BLaER1 treated with 17β-estradiol and CSF1 and Interleukin-3, amounts not matched to agents 10 nM and 100 nM (cell line): Measurements from ENCODE around the gene CDH26.

Source experiments
- H3K27ac ChIP-seq, 11 experiments: shearing (Covaris generic); formaldehyde crosslinking; 2 replicates each; pipeline ENCODE4 v1.8.1; 2022
- H3K27me3 ChIP-seq, 11 experiments: shearing (Covaris generic); formaldehyde crosslinking; 2 replicates each; pipeline ENCODE4 v1.8.1; 2022
- H3K36me3 ChIP-seq, 11 experiments: shearing (Covaris generic); formaldehyde crosslinking; 2 replicates each; pipeline ENCODE4 v1.8.1; 2022
- H3K4me1 ChIP-seq, 10 experiments: shearing (Covaris generic); formaldehyde crosslinking; 2 replicates each; pipeline ENCODE4 v1.8.1; 2022
- H3K4me2 ChIP-seq, 11 experiments: shearing (Covaris generic); formaldehyde crosslinking; 2 replicates each; pipeline ENCODE4 v1.8.1; 2022
- H3K4me3 ChIP-seq, 10 experiments: shearing (Covaris generic); formaldehyde crosslinking; 2 replicates each; pipeline ENCODE4 v1.8.1; 2022
- H3K9ac ChIP-seq, 11 experiments: shearing (Covaris generic); formaldehyde crosslinking; 2 replicates each; pipeline ENCODE4 v1.8.1; 2022
- H3K9me3 ChIP-seq, 11 experiments: shearing (Covaris generic); formaldehyde crosslinking; replicated peaks in 1 of 11; 2 replicates each; pipeline ENCODE4 v1.8.1; 2022
- H4K20me1 ChIP-seq, 11 experiments: shearing (Covaris generic); formaldehyde crosslinking; 2 replicates each; pipeline ENCODE4 v1.8.1; 2022
- Cebpa-rat ChIP-seq, 11 experiments: shearing (Covaris generic); IDR thresholded peaks; 2 replicates each; pipeline ENCODE4 v1.8.1; 2022

CDH26 gene

DNA sequence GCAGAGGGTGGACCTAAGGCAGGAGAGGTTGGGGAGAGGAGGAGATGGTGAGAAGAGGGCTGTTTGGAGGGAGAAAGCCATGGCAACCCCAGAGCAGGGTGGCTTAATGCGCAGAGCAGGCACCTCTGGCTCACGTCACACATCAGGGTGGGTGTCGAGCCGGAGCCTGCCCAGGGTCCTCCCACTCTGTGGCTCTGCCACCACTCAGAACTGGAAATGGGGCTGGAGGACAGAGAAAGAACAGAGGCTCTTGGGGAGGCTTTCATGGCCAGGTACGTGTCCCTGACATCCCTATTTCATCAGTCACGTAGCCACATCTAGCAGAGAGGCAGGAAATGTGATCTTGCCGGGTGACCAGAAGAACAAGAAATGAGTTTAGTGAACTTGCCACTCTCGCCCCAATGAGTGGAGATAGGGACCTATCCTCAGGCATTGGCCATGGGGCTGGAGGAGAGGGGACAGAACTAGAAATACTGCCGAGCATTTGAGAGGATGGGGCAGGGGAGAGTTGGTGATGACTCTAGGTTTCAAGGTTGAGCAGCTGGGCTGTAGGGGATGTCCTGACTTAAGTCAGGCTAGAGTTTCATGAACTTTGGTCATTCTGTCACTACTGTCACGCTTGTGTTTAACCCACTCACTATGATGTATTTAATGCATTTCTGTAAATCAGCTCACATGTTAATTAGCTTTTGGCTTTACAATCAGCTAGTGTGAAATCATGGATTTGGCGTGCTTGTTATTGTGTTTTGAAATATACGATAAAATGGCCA lies 52.7 kb downstream of the CDH26 start:
- Histone ChIP-seq H3K9me3 (peaks cover 3 to 10% (median 5%) of the 10 kb centered on the region in 11 experiments; a peak in 18 of 22 replicates), H3K9ac (no peak overlapping the region), H4K20me1 (no peaks in the 10 kb centered on the region), H3K4me1 (peaks cover 20 to 35% (median 26%) of the 10 kb centered on the region in 10 experiments; a peak in 18 of 20 replicates), H3K4me2 (no peak overlapping the region), H3K4me3 (no peak overlapping the region), H3K36me3 (no peaks in the 10 kb centered on the region; a peak in 1 of 22 replicates), H3K27ac (no peak overlapping the region), H3K27me3 (no peaks in the 10 kb centered on the region)
- TF ChIP-seq Cebpa-rat (IDR thresholded peaks at IDR 0.05), result no peak

DNA sequence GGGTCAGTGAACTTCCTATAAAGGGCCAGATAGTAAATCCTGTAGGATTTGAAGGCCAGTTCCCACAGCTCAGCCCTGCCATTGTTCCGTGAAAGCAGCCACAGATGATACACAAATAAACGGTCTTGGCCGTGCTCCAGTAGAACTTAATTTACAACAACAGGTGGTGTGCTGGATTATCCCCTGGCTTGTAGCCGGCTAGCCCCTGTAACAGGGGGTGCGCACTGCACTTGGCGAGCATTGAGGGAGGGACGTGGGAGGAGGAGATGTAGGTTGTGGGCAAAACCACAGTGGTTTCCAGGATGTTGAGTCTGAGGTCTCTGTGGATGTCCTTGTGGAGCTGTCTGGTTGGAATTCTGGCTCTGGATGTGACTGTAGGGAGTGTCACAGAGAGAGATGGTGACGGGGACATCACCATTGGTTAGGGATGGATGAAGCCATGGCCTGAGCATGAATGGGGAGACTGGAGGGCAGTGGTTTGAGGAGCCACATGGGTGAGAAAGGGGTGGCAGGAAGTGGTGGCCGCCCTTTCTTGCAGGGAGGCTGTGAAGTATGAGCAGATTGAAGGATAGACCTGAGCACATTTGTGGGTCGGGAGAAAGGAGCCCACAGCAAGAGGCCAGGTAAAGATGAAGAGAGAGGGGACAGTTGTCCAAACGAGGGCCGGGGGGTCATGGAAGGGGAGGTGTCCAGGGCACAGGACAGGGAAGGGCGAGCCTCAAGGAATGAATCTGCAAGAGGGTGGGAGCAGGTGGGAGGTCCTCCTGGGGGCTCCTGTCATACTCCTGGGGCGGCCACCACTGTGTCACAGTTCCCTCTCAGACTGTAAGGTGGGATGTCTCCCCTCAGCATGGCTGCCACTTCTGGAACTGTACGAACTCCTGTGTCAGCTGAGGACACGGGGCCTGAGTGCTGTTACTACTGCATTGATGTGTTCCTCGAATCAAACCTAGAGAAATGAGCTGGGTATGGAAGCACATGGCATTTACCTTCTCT lies 53.6 kb downstream of the CDH26 start:
- Histone ChIP-seq H3K27ac (no peak overlapping the region), H3K27me3 (no peaks in the 10 kb centered on the region), H3K4me1 (peaks cover 20 to 35% (median 26%) of the 10 kb centered on the region in 10 experiments; a peak in 18 of 20 replicates), H3K9me3 (peaks cover 6 to 20% (median 13%) of the 10 kb centered on the region in 11 experiments; a peak in 18 of 22 replicates), H3K4me3 (no peak overlapping the region), H3K9ac (no peak overlapping the region), H3K36me3 (no peaks in the 10 kb centered on the region), H4K20me1 (no peaks in the 10 kb centered on the region), H3K4me2 (peak overlapping the region in 9 of 11 experiments; percentile 8 to 34 (median 26); a peak in 12 of 22 replicates)
- TF ChIP-seq Cebpa-rat (IDR thresholded peaks at IDR 0.05), result no peak

DNA sequence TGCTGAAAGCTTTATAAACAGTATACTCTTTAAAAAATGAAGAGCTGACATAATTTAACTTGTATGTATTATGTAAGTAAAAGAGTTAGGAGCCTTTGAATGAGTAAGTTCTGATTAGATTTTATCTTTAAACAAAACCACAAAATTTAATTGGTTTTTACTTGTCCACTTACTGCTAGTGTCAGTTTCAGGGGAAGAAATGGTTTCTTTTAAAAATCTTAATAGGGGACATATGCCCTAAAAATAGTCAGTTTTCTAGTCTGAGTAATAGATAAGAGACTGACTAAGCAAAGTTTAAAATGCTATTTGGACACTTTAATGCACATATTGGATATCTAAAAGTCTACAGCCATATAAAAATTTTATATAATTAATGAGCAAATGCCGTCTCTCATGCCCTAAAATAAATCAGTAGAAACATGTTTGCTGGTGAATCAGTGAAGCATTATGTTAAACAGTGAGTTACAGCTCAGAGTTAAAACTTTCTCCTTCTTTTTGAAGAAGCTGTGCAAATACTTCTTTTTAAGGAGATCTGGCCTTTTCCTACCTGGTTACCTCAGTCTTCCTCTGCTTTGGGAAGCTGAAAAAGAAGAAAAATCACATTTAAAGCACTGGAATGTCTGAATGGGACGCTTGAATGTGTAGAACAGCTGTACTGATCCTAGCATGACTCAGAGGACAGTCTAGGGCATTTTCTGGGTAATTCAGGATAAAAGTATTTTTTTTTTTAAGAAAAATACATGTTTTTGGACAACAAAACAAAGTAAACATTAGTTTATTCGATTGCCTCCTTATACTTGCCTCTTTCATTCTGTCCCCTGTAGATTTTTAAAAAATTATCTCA lies 55.3 kb downstream of the CDH26 start:
- Histone ChIP-seq H3K9me3 (peaks cover 6 to 34% (median 23%) of the 10 kb centered on the region in 11 experiments; a peak in 20 of 22 replicates), H3K4me2 (peak overlapping the region in 2 of 11 experiments; percentile 17 to 29; a peak in 2 of 22 replicates), H3K4me1 (peaks cover 12 to 28% (median 22%) of the 10 kb centered on the region in 10 experiments; a peak in 17 of 20 replicates), H3K27me3 (no peaks in the 10 kb centered on the region), H3K4me3 (no peak overlapping the region), H3K27ac (no peak overlapping the region), H3K36me3 (no peaks in the 10 kb centered on the region), H4K20me1 (no peaks in the 10 kb centered on the region), H3K9ac (0 out of 22 replicates have a peak overlapping the region, but pooled peaks of 1 of the 11 experiments have one; percentile 18)
- no peak for TF ChIP-seq Cebpa-rat (IDR thresholded peaks at IDR 0.05)

DNA sequence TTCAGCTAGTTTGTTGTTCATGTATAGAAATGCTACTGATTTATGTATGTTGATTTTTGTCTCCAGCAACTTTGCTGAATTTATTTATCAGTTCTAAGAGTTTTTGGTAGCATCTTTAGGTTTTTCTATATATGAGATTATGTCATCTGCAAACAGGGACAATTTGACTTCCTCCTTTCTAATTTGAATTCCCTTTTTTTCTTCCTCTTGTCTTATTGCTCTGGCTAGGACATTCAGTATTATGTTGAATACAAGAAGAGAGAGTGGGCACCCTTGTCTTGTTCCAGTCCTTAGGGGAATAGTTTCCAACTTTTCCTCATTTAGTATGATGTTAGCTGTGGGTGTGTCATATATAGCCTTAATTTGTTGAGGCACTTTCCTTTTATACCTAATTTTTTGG lies 58.2 kb downstream of the CDH26 start:
- no peak for TF ChIP-seq Cebpa-rat (IDR thresholded peaks at IDR 0.05)
- no peak overlapping the region for H3K27ac ChIP-seq
- no peaks in the 10 kb centered on the region for H3K27me3 ChIP-seq
- no peaks in the 10 kb centered on the region for H4K20me1 ChIP-seq
- no peak overlapping the region for H3K9ac ChIP-seq
- H3K4me1 ChIP-seq, result peaks cover 8 to 25% (median 19%) of the 10 kb centered on the region in 10 experiments; a peak in 16 of 20 replicates
- no peaks in the 10 kb centered on the region for H3K36me3 ChIP-seq
- no peak overlapping the region for H3K4me2 ChIP-seq
- H3K4me3 ChIP-seq, result no peak overlapping the region
- peaks cover 15 to 50% (median 30%) of the 10 kb centered on the region in 11 experiments for H3K9me3 ChIP-seq

DNA sequence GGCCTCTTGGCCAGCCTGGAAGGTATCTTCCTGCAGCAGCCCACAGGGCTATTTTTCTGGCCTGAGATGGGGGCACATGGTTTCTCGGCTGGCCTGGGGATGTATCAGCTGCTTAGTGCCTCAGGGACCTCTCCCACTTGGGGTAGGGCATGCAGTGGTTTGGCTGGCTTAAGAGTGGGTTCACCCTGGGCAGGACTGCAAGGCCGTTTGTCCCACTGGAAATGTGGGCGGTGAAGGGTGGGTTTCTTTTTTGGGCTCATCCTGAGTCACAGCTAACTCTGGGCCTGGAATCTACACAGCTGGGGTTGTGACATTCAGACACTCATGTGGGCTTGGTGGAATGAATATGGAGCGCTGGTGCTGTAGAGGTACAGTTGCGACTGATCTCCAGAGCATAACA lies 62.0 kb downstream of the CDH26 start:
- H3K27ac ChIP-seq, result no peak overlapping the region
- no peaks in the 10 kb centered on the region for H3K27me3 ChIP-seq
- no peak for TF ChIP-seq Cebpa-rat (IDR thresholded peaks at IDR 0.05)
- no peak overlapping the region for H3K4me2 ChIP-seq
- H3K9ac ChIP-seq, result no peak overlapping the region
- H3K4me1 ChIP-seq, result peaks cover 8 to 25% (median 19%) of the 10 kb centered on the region in 10 experiments; a peak in 17 of 20 replicates
- no peak overlapping the region for H3K4me3 ChIP-seq
- H4K20me1 ChIP-seq, result no peaks in the 10 kb centered on the region
- H3K36me3 ChIP-seq, result no peaks in the 10 kb centered on the region
- peaks cover 22 to 54% (median 37%) of the 10 kb centered on the region in 11 experiments for H3K9me3 ChIP-seq

DNA sequence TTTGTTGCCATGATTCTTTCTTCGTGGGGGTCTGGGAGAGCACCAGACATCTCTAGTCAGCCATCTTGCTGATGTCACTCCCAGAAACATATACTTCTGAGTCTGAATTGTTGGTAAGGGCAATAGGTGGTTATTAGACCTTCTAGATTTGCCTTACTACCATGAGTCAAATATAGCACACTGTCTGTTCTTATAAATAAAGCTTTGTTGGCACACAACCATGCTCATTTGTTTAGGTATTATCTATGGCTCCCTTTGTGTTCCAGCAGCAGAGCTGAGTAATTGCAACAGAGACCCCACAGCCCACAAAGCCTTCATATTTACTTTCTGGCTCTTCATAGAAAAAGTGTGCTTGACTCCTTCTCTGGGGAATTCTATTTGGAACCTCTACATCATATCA lies 62.9 kb downstream of the CDH26 start:
- no peaks in the 10 kb centered on the region for H4K20me1 ChIP-seq
- H3K9me3 ChIP-seq, result peaks cover 16 to 45% (median 31%) of the 10 kb centered on the region in 11 experiments
- no peaks in the 10 kb centered on the region for H3K27me3 ChIP-seq
- no peak overlapping the region for H3K27ac ChIP-seq
- H3K9ac ChIP-seq, result no peak overlapping the region
- H3K4me3 ChIP-seq, result no peak overlapping the region
- no peaks in the 10 kb centered on the region for H3K36me3 ChIP-seq
- no peak for TF ChIP-seq Cebpa-rat (IDR thresholded peaks at IDR 0.05)
- peaks cover 8 to 28% (median 19%) of the 10 kb centered on the region in 10 experiments; a peak in 17 of 20 replicates for H3K4me1 ChIP-seq
- no peak overlapping the region for H3K4me2 ChIP-seq

DNA sequence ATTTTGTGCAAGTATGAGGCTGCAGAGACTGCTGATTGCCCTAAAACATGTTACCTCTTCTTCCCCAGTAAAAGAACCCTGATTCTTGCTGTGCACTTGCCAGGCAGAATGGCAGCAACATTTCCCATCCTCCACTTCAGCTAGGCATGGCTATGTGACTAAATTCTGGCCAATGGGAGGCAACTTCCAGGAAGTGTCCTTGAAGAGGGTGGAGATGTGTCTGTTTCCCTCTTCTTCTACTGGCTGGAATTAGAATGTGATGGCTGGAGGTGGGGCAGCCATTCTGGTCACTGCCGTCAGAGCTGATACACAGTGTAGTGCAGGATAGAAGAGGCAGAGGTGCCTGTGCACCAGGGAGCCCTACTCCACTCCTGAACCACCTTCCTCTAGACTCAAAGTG lies 64.6 kb downstream of the CDH26 start:
- no peaks in the 10 kb centered on the region for H3K36me3 ChIP-seq
- H3K9ac ChIP-seq, result no peak overlapping the region
- peak overlapping the region in 2 of 11 experiments; percentile 61 to 76; a peak in 4 of 22 replicates for H3K4me2 ChIP-seq
- TF ChIP-seq Cebpa-rat (IDR thresholded peaks at IDR 0.05), result no peak
- no peak overlapping the region for H3K27ac ChIP-seq
- peaks cover 8 to 42% (median 31%) of the 10 kb centered on the region in 11 experiments; a peak in 21 of 22 replicates for H3K9me3 ChIP-seq
- H4K20me1 ChIP-seq, result no peaks in the 10 kb centered on the region
- H3K4me1 ChIP-seq, result peaks cover 8 to 34% (median 19%) of the 10 kb centered on the region in 10 experiments; a peak in 17 of 20 replicates
- H3K27me3 ChIP-seq, result no peaks in the 10 kb centered on the region
- H3K4me3 ChIP-seq, result no peak overlapping the region

DNA sequence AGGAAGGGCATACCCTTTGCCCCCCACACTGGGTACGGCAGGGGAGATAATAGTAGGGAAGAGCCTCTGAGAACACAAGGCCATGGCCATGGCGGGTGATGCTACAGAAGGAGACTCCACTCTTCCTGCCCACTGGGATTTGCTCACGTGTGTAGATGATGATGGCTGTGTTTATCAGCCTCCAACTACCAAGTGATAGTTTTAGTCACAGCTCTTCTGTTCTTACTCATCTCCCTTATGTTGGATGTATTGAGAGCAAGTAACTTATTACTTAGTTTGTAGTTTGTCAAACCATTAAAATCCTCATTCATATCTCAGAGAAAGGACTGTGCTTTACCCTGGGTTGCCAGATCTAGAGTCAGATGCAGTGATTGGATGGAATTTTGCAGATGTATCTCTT lies 66.0 kb downstream of the CDH26 start:
- no peak overlapping the region for H3K4me3 ChIP-seq
- peaks cover 8 to 44% (median 27%) of the 10 kb centered on the region in 10 experiments; a peak in 17 of 20 replicates for H3K4me1 ChIP-seq
- H3K27me3 ChIP-seq, result no peaks in the 10 kb centered on the region
- no peaks in the 10 kb centered on the region for H3K36me3 ChIP-seq
- H4K20me1 ChIP-seq, result no peaks in the 10 kb centered on the region
- peak overlapping the region in 4 of 11 experiments; percentile 4 to 57 (median 20); a peak in 4 of 22 replicates for H3K27ac ChIP-seq
- peaks cover 0 to 28% (median 19%) of the 10 kb centered on the region in 11 experiments; a peak in 17 of 22 replicates for H3K9me3 ChIP-seq
- TF ChIP-seq Cebpa-rat (IDR thresholded peaks at IDR 0.05), result no peak
- H3K4me2 ChIP-seq, result peak overlapping the region; percentile 14 to 76 (median 52); a peak in 21 of 22 replicates
- H3K9ac ChIP-seq, result no peak overlapping the region
